Stimulated activated CD4-positive, alpha-beta T cell treated with anti-CD3 and anti-CD28 coated beads, Interleukin-1b, Interleukin-23, amount 100 ng/mL, for 48 hours (primary cell): ENCODE results near the gene LUC7L3.
"Not testable (repeated sequence)": the region's sequence is repeated elsewhere in the genome, so short reads cannot be mapped to it uniquely, and the experiment has no call there.

Experiments
- DNase-seq: peaks from one replicate; pipeline ENCODE4 v3.0.0-alpha.2; 2020

Gene LUC7L3

DNA sequence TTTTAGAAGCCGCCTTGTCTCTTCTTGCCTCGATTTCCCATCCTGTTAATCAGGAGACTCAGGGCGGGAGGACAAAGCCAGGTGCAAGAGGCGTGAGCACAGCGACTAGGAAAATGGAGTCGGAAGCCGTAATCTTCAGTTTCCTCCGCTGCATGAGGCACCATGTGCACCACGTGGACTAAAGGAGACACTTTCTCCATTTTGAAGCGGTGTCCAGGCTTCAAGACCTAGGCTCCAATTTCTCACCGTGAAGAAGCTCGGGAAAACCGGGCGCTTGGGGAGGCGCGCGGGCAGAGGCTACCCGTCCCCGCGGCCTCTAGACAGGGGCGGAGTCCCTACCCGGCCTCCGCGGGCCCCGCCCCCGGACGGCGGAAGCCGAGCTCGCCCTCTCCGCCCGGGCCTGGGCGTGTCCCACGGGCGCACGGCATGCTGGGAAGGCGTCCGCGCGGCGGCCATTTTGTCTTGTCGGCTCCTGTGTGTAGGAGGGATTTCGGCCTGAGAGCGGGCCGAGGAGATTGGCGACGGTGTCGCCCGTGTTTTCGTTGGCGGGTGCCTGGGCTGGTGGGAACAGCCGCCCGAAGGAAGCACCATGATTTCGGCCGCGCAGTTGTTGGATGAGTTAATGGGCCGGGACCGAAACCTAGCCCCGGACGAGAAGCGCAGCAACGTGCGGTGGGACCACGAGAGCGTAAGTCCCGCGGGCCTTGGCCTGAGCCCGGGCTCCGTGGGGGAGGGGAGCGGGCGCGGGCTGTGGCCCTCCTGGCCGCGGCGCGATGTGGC lies at the start of gene LUC7L3:
LUC7L3 (plus strand) TSS at position 460 of the 780 bp plus-strand sequence; CDS start at position 590, 130 bp downstream.
- DNase-seq, result peak; percentile 94

DNA sequence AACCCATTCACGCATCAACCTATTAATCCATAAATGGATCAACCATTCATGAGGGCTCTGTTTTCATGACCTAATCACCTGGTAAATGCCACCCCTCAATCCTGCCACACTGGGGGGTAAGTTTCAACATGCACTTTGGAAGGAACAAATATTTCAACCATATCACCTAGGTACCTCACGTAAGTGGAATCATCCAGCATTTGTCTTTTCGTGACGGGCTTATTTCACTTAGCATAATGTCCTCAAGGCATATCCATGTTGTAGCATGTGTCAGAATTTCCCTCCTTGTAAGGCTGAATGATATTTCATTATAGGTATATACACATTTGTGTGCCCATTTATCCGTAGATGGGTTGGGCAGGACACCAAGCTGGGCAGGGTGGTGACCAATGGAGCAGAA lies 47.3 kb upstream of the LUC7L3 start:
- no peak for DNase-seq

GRCh38 chr17:50672831-50673551 lies 46.4 kb upstream of the LUC7L3 start:
- no peak for DNase-seq

DNA sequence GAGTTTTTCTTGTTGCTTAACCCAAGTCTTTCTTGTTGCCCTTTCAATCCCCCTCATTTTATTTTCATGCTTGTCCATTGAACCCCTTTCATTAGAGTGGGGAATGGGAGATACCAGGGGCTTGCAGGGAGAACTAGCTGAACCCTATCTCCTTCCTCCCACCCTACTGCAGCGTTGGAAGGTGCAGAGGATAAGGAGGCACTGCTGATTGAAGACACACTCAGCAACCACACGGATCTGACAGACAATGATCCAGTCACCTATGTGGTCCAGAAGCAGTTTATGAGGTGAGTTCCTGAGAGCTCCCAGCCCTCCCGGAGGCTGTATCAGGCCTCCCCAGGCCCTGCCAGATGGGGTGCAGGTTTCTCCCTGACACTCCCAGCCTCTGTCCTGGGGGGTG lies 44.2 kb upstream of the LUC7L3 start:
- DNase-seq, result no peak

GRCh38 chr17:50675627-50676026 lies 43.8 kb upstream of the LUC7L3 start:
- no peak for DNase-seq

GRCh38 chr17:50676065-50676975 lies 43.1 kb upstream of the LUC7L3 start:
- no peak for DNase-seq

DNA sequence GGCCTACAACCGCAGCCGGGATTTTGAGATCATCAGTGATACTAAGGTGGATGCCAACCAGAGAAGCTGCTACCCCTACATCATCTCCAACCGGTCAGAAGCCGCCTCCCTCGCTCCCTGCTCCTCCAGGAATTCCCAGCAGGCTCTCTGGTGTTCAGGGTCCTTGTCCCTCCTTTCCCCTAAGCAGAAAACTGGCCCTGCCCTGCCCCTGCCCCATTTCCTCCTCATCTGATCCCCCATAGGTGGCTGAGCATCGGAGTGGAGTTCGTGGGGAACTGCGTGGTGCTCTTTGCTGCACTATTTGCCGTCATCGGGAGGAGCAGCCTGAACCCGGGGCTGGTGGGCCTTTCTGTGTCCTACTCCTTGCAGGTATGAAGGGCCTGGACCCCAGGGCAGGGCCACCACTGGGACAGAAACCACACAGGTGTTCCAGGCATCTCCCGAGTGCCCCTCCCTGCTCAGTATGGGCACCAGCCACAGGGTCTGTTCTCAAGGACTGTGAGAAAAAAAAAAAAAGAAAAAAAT lies 41.5 kb upstream of the LUC7L3 start:
- no peak for DNase-seq

- no peak for DNase-seq
These were observed 40.3 kb upstream of the LUC7L3 start for GRCh38 chr17:50679008-50679544.

GRCh38 chr17:50680126-50680525 lies 39.3 kb upstream of the LUC7L3 start:
- no peak for DNase-seq

DNA sequence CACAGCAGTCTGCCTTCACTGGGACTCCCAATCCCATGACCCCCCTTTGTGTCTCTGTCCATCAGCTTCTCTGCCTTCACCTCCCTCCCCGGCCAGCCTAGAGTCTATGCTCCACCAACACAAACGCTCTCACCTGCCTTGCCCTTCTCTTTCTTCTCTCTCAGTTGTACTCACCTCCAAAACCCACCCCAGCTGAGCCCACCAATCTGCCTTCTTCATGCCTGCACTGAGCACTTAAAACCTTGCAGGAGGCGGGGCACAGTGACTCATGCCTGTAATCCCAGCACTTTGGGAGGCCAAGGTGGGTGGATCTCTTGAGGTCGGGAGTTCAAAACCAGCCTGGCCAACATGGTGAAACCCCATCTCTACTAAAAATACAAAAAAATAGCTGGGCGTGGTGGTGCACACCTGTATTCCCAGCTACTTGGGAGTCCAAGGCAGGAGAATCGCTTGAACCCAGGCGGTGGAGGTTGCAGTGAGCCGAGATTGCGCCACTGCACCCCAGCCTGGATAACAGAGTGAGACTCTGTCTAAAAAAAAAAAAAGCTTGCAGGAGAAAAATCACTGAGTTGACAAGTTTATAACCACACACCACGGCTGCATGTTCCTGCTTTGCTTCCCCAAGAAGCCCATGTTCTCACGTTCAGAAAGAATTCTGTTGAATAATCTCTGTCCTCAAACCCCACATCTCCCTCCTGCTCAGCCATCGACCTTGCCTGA lies 38.7 kb upstream of the LUC7L3 start:
- not testable (repeated sequence) for DNase-seq

DNA sequence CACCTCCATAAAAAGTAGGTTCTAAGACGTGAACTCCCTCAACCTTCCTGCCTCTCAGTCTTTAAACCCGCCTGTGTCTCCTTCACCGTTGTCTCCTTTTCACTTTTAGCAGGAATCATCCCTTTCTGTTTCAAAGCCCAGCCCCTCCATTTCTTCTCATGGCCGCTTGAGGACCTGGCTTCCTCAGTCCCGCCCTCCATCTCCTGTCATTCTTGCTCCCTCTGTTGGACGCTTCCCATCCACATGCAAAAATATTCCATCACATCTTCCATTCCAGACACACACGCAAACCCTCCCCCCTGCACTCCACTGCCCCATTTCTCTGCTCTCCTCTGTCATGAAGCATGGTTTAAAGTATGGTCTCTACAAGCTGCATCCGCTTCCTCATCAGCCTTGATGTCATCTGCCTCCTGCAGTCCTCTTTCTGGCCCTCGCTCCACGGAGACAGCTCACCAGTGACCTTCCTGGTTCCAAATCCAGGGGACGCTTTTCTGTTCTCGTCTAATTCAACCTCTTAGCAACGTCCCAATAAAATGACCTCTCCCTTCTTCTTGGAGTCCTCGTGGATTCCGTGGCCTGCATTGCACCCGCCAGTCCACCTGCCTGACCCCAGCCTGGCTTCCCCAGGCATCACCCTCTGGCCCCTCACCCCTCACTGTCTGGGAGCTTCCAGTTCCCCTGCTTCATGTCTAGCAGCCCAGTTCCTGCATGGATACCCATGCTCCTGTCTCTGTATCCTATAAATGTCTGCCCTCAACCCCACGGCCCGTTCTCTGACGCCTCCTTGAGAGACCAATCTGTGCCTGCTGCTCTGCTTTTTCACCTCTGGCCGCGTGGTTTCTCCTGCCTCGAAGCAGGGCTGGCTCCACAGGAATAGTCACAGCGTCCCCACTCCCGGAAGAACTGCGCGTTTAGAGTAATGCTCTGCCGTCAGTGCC lies 37.9 kb upstream of the LUC7L3 start:
- DNase-seq, result no peak

DNA sequence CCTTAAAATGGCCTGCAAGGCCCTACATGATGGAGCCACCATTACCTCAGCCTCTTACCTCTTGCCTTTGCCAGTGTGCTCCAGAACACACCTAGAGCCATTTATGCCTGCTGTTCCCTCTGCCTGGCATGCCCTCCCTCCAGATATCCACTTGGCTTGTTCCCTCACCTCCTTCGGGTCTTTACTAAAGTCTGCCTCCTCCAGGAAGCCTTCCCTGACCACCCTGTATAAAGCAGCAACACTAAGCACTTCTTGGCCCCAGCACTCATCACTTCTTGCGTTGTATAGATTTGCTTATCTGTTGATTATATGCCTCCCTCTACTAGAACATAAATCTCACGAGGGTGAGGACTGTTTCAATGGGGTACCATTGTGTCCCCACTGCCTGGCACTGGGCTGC lies 37.0 kb upstream of the LUC7L3 start:
- no peak for DNase-seq

- no peak for DNase-seq
These were observed 36.5 kb upstream of the LUC7L3 start for GRCh38 chr17:50682938-50683337.

GRCh38 chr17:50683434-50684287 lies 35.7 kb upstream of the LUC7L3 start:
- DNase-seq, result no peak

DNA sequence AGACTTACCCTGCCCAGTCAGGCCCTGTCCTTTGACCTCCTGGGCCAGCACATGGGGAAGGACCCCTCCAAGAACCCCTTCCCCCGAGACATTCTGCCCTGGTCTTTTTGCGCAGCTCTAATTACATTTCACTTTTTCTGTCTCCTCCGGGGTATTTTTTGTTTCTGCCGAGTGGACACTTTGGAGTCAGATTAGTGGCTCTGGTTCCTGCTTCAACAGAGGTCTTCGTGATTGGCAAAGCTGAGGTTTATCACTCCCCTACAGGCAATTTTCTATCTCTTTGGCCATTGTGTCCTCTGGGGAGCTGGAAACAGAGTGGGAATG lies 35.2 kb upstream of the LUC7L3 start:
- DNase-seq, result no peak

DNA sequence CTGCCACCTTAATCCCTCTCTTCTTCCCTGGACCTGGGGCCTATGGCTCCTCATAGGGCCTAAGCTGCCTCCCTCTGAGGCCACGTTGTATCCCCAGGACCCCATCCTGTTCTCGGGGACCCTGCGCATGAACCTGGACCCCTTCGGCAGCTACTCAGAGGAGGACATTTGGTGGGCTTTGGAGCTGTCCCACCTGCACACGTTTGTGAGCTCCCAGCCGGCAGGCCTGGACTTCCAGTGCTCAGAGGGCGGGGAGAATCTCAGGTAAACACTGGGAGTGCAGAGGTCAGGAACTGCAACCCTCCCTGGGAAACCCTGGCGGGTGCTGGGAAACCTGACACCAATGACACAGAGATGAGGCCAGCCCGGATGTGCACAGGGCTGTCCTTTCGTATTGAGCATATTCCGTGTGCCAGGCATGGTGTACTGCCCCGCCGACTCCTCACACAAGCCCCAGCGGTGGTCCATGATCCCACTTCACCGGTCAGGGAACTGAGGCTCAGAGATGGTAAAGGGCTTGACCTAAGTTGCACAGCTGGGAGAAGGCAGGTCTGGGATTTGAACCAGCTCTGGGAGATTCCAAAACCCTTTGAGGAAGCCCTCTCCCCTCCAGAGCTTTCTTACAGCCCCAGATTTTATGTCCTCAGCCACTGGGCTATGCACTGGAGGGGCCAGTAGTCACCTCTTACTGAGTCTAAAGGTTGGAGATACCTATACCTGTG lies 34.6 kb upstream of the LUC7L3 start:
- no peak for DNase-seq

- no peak for DNase-seq
These were observed 34.1 kb upstream of the LUC7L3 start for GRCh38 chr17:50685334-50685665.

DNA sequence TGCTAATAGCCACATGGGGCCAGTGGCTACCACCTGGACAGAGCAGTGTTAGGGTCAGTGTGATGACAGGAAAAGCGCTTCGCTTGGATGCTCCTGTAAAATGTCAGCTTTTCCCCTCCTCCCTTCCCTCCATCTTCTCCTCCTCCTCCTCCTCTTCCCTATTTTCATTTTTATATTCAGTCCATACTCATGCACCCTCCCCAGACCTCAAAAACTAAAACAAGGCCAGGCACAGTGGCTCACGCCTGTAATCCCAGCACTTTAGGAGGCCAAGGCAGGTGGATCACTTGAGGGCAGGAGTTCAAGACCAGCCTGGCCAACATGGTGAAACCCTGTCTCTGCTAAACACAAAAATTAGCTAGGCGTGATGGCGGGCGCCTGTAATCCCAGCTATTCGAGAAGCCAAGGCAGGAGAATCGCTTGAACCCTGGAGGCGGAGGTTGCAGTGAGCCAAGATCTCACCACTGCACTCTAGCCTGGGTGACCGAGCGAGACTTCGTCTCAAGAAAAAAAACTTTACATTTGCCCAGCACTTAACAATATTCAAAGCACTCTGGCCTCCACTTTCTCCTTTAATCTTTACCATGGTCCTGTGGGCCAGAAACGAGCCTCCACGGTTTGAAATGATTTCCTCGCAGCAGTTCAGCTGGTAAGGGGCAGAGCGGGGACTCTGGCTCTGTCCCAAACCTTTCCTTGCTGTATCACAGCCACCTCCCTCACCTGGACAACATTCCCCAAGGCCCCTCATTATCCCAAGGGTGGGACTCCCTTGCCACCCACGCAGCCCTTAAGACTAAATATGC lies 33.5 kb upstream of the LUC7L3 start:
- DNase-seq, result no peak
